Activated CD8-positive, alpha-beta memory T cell treated with anti-CD3 and anti-CD28 coated beads for 1 hour (primary cell): Measurements from ENCODE around the gene MIS12.

Experiments
- DNase-seq, 2 donors: peaks; one replicate each; pipeline ENCODE4 v3.0.0-alpha.2; 2020; ENCODE audit warnings: low read depth in 1 of 2; ENCODE audit errors: extremely low read depth in 1 of 2

The MIS12 gene

GRCh38 chr17:5486206-5487124, at the start of gene MIS12:
MIS12 (plus strand) TSS chr17:5486566; CDS start chr17:5488863, 2,297 bp downstream.
- peak; percentile 88 to 95 for DNase-seq

GRCh38 chr17:5437721-5438317, 48.5 kb upstream of the MIS12 start:
- DNase-seq = no peak

GRCh38 chr17:5438716-5439445, 47.5 kb upstream of the MIS12 start, which contains the start of gene C1QBP:
C1QBP (minus strand) TSS chr17:5439155; CDS start chr17:5439073, 82 bp downstream.
- peak; percentile 67 to 89 for DNase-seq

GRCh38 chr17:5439446-5439764, 47.0 kb upstream of the MIS12 start:
- no peak for DNase-seq

- DNase-seq = no peak
These were observed 42.6 kb upstream of the MIS12 start for GRCh38 chr17:5443728-5444127.

GRCh38 chr17:5444209-5444608, 42.2 kb upstream of the MIS12 start:
- DNase-seq = no peak

- no peak for DNase-seq
These were observed 39.6 kb upstream of the MIS12 start for GRCh38 chr17:5446786-5447185.

- no peak for DNase-seq
These were observed 21.5 kb upstream of the MIS12 start for GRCh38 chr17:5464717-5465507.

GRCh38 chr17:5466295-5466694, 20.1 kb upstream of the MIS12 start:
- DNase-seq = no peak

- DNase-seq = no peak
These were observed 18.9 kb upstream of the MIS12 start for GRCh38 chr17:5467416-5467815.

- no peak for DNase-seq
These were observed 18.3 kb upstream of the MIS12 start for GRCh38 chr17:5468075-5468473.

- DNase-seq = no peak
These were observed 13.9 kb upstream of the MIS12 start for GRCh38 chr17:5472511-5472910.

GRCh38 chr17:5473906-5474305, 12.5 kb upstream of the MIS12 start:
- no peak for DNase-seq

- DNase-seq = no peak
These were observed 7.4 kb upstream of the MIS12 start for GRCh38 chr17:5478992-5479391.

GRCh38 chr17:5480962-5481361, 5.4 kb upstream of the MIS12 start:
- no peak for DNase-seq

- DNase-seq = no peak
These were observed 4.9 kb upstream of the MIS12 start for GRCh38 chr17:5481451-5481850.

GRCh38 chr17:5485270-5486205, 828 bp upstream of the MIS12 start, which contains the start of gene DERL2:
DERL2 (minus strand) TSS chr17:5486178; CDS start chr17:5486161, 17 bp downstream.
- no peak for DNase-seq

GRCh38 chr17:5488752-5489151, 2.4 kb downstream of the MIS12 start:
- DNase-seq = no peak

GRCh38 chr17:5492970-5493369, 6.6 kb downstream of the MIS12 start:
- DNase-seq = no peak
